CD4-positive, alpha-beta T cell treated with Interleukin-12 subunit alpha and Interleukin-12 subunit beta, for 1 hour (primary cell): ENCODE data around the gene CXCR3.
"Not testable (repeated sequence)": the region's sequence is repeated elsewhere in the genome, so short reads cannot be mapped to it uniquely, and the experiment has no call there.

ENCODE experiments used
- DNase-seq: peaks from one replicate; pipeline ENCODE4 v3.0.0-alpha.2; 2020

The CXCR3 gene

GRCh38 chrX:71607488-71607887, 10.8 kb downstream of the CXCR3 start:
- no peak for DNase-seq

GRCh38 chrX:71606536-71607216, 11.6 kb downstream of the CXCR3 start:
- peak; percentile 61 for DNase-seq

- DNase-seq: no peak
Measured at GRCh38 chrX:71604796-71605568, 13.3 kb downstream of the CXCR3 start.

- no peak for DNase-seq
Measured at GRCh38 chrX:71604141-71604540, 14.2 kb downstream of the CXCR3 start.

GRCh38 chrX:71603618-71604017, 14.7 kb downstream of the CXCR3 start:
- DNase-seq: no peak

GRCh38 chrX:71599965-71600364, 18.3 kb downstream of the CXCR3 start:
- no peak for DNase-seq

- DNase-seq: not testable (repeated sequence)
Measured at GRCh38 chrX:71593210-71593609, 25.1 kb downstream of the CXCR3 start.

- no peak for DNase-seq
Measured at GRCh38 chrX:71586929-71587328, 31.4 kb downstream of the CXCR3 start.

GRCh38 chrX:71581210-71581609, 37.1 kb downstream of the CXCR3 start:
- DNase-seq: no peak

GRCh38 chrX:71579990-71580380, 38.3 kb downstream of the CXCR3 start:
- no peak for DNase-seq

GRCh38 chrX:71579136-71579989, 38.9 kb downstream of the CXCR3 start:
- no peak for DNase-seq

- DNase-seq: no peak
Measured at GRCh38 chrX:71578253-71579135, 39.8 kb downstream of the CXCR3 start, which contains the start of gene GCNA. Gene GCNA, plus strand, starts transcription at chrX:71578437. Its CDS starts 2,385 bp downstream, at chrX:71580822.

- no peak for DNase-seq
Measured at GRCh38 chrX:71577682-71578081, 40.6 kb downstream of the CXCR3 start.

GRCh38 chrX:71573590-71573989, 44.7 kb downstream of the CXCR3 start:
- DNase-seq: no peak

GRCh38 chrX:71571390-71571789, 46.9 kb downstream of the CXCR3 start:
- not testable (repeated sequence) for DNase-seq
